DND-41 (cell line): ENCODE results near the gene FOXL2.

Experiments used
- CTCF ChIP-seq: IDR thresholded peaks from 2 replicates; pipeline ENCODE4 v1.5.1; 2012; ENCODE audit warnings: borderline replicate concordance, low read length, moderate library complexity, mild to moderate bottlenecking; ENCODE audit not compliant: poor library complexity, severe bottlenecking; ENCODE audit errors: extremely low read depth
- EZH2 ChIP-seq: IDR thresholded peaks from 3 replicates; pipeline ENCODE4 v1.6.1; 2012; ENCODE audit warnings: borderline replicate concordance, low read depth, mild to moderate bottlenecking, moderate library complexity, low read length, inconsistent platforms; ENCODE audit not compliant: severe bottlenecking

- TF ChIP-seq EZH2 (no peak), CTCF (no peak)
These were observed 13.8 kb downstream of the FOXL2 start for GRCh38 chr3:138933068-138933668.
